ENCODE results near the gene SMOC1.

DNA sequence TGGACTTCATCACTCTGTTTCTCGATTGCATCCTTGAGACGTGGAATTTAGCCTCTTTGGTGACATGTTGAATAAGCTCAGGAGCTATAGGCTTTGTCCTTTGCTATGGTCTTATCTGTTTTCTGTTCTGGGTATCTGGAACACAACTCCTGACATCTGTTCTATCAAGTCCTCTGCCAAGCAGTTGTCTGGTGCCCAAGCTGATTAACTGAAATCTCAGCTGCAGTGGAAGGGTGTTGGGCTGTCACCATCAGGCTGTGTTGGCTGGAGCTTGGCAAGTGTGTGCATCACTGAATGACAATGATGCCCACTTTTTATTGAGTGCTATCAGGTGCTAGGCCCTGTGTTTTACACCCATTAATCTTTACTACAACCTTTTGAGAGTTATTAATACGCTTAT is 77.8 kb downstream of the SMOC1 start:
- TF ChIP-seq, protein P1, sequence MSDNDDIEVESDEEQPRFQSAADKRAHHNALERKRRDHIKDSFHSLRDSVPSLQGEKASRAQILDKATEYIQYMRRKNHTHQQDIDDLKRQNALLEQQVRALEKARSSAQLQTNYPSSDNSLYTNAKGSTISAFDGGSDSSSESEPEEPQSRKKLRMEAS (IDR thresholded peaks at IDR 0.05; ENCODE audit: low read depth, low read length), result no peak
- TF ChIP-seq CTCF (IDR thresholded peaks at IDR 0.05; ENCODE audit: low read depth, low read length), result no peak
- TF ChIP-seq POLR2A (IDR thresholded peaks at IDR 0.05; ENCODE audit: extremely low read depth, insufficient read length), result no peak
- TF ChIP-seq MYC (IDR thresholded peaks at IDR 0.05; ENCODE audit: low read depth, low read length), result no peak
